Measurements from ENCODE around the gene ATP8A2.

The ATP8A2 gene

GRCh38 chr13:25668345-25668744 lies 296.6 kb downstream of the ATP8A2 start:
- TF ChIP-seq CTCF (IDR thresholded peaks at IDR 0.05), result no peak
- H3K27ac ChIP-seq, result no peak overlapping the region

GRCh38 chr13:25673711-25674110 lies 301.9 kb downstream of the ATP8A2 start:
- TF ChIP-seq ZFX (IDR thresholded peaks at IDR 0.05; ENCODE audit: borderline replicate concordance) (no peak), CTCF (IDR thresholded peaks at IDR 0.05) (no peak)

GRCh38 chr13:25674371-25674770 lies 302.6 kb downstream of the ATP8A2 start:
- H3K27ac ChIP-seq, result no peak overlapping the region
- TF ChIP-seq ZFX (IDR thresholded peaks at IDR 0.05; ENCODE audit: borderline replicate concordance) (no peak), CTCF (IDR thresholded peaks at IDR 0.05) (no peak)

More at GRCh38 chr13:25673711-25674110, 301.9 kb downstream of the ATP8A2 start:
- H3K27ac ChIP-seq, result no peak overlapping the region

GRCh38 chr13:25675060-25675459 lies 303.3 kb downstream of the ATP8A2 start:
- TF ChIP-seq CTCF (IDR thresholded peaks at IDR 0.05) (no peak), ZFX (IDR thresholded peaks at IDR 0.05; ENCODE audit: borderline replicate concordance) (no peak)

GRCh38 chr13:25677956-25678355 lies 306.2 kb downstream of the ATP8A2 start:
- no peak overlapping the region for H3K27ac ChIP-seq
- TF ChIP-seq ZFX (IDR thresholded peaks at IDR 0.05; ENCODE audit: borderline replicate concordance), result no peak
- TF ChIP-seq CTCF (IDR thresholded peaks at IDR 0.05), result no peak

More at GRCh38 chr13:25675060-25675459, 303.3 kb downstream of the ATP8A2 start:
- no peak overlapping the region for H3K27ac ChIP-seq

GRCh38 chr13:25678398-25678797 lies 306.6 kb downstream of the ATP8A2 start:
- H3K27ac ChIP-seq, result no peak overlapping the region
- TF ChIP-seq CTCF (IDR thresholded peaks at IDR 0.05) (no peak), ZFX (IDR thresholded peaks at IDR 0.05; ENCODE audit: borderline replicate concordance) (no peak)

GRCh38 chr13:25679159-25679558 lies 307.4 kb downstream of the ATP8A2 start:
- no peak overlapping the region for H3K27ac ChIP-seq
- TF ChIP-seq CTCF (IDR thresholded peaks at IDR 0.05), result no peak
- no peak for TF ChIP-seq ZFX (IDR thresholded peaks at IDR 0.05; ENCODE audit: borderline replicate concordance)

Measured in 22Rv1 (cell line).